Measurements from ENCODE around the gene CPZ.

Gene CPZ

GRCh38 chr4:8640816-8641215, 48.3 kb downstream of the CPZ start:
- no peak overlapping the region for H3K27ac ChIP-seq (ENCODE audit: extremely low read depth, low read depth, low read length)
- no peaks in the 10 kb centered on the region for H3K36me3 ChIP-seq (ENCODE audit: control insufficient read depth in 2 of 2, insufficient read depth in 1 of 2, low read length in 2 of 2)
- ChIA-PET CTCF (no interaction called here), POLR2A (no interaction called here)
- no peak overlapping the region for H3K4me3 ChIP-seq (ENCODE audit: low read depth, low read length)
- no peaks in the 10 kb centered on the region for H3K4me1 ChIP-seq (ENCODE audit: control insufficient read depth, insufficient read depth, low read length)
- no peaks in the 10 kb centered on the region for H3K9me3 ChIP-seq (ENCODE audit: control insufficient read depth, insufficient read depth, low read depth, low read length)
- TF ChIP-seq ZNF488 (tag by site-specific recombination; IDR thresholded peaks at IDR 0.05) (no peak), ZFP41 (tag by site-specific recombination; IDR thresholded peaks at IDR 0.05; ENCODE audit: borderline replicate concordance) (no peak), ZNF362 (tag by site-specific recombination; IDR thresholded peaks at IDR 0.05) (no peak), GLI2 (tag by site-specific recombination; IDR thresholded peaks at IDR 0.05; ENCODE audit: borderline replicate concordance, low read depth) (no peak), SALL2 (tag by site-specific recombination; IDR thresholded peaks at IDR 0.05; ENCODE audit: borderline replicate concordance) (no peak), ZNF768 (tag by site-specific recombination; IDR thresholded peaks at IDR 0.05) (no peak), PRDM1 (tag by site-specific recombination; IDR thresholded peaks at IDR 0.05) (no peak), ZNF548 (tag by site-specific recombination; IDR thresholded peaks at IDR 0.05) (no peak), HOXA7 (CRISPR knock-in tag; IDR thresholded peaks at IDR 0.05; ENCODE audit: borderline replicate concordance) (no peak), ZNF830 (tag by site-specific recombination; IDR thresholded peaks at IDR 0.05; ENCODE audit: low read depth) (no peak), ZNF792 (tag by site-specific recombination; IDR thresholded peaks at IDR 0.05) (no peak)

GRCh38 chr4:8641256-8641655, 48.7 kb downstream of the CPZ start:
- H3K9me3 ChIP-seq (ENCODE audit: control insufficient read depth, insufficient read depth, low read depth, low read length) = no peaks in the 10 kb centered on the region
- no peak overlapping the region for H3K27ac ChIP-seq (ENCODE audit: extremely low read depth, low read depth, low read length)
- H3K4me1 ChIP-seq (ENCODE audit: control insufficient read depth, insufficient read depth, low read length) = peaks cover 2% of the 10 kb centered on the region; the same call in 1 of the 2 replicates
- ChIA-PET CTCF (no interaction called here), POLR2A (no interaction called here)
- no peak overlapping the region for H3K4me3 ChIP-seq (ENCODE audit: low read depth, low read length)
- TF ChIP-seq PBX3 (CRISPR knock-in tag; IDR thresholded peaks at IDR 0.05) = no peak
- TF ChIP-seq ZNF768 (tag by site-specific recombination; IDR thresholded peaks at IDR 0.05) = no peak
- no peak for TF ChIP-seq ZXDB (tag by site-specific recombination; IDR thresholded peaks at IDR 0.05)
- TF ChIP-seq TSHZ1 (tag by site-specific recombination; IDR thresholded peaks at IDR 0.05; ENCODE audit: borderline replicate concordance) = no peak
- TF ChIP-seq ZNF449 (tag by site-specific recombination; IDR thresholded peaks at IDR 0.05) = no peak
- TF ChIP-seq ZNF785 (tag by site-specific recombination; IDR thresholded peaks at IDR 0.05) = no peak
- TF ChIP-seq GLI4 (tag by site-specific recombination; IDR thresholded peaks at IDR 0.05) = no peak
- no peak for TF ChIP-seq ZNF433 (tag by site-specific recombination; IDR thresholded peaks at IDR 0.05; ENCODE audit: low read depth)
- TF ChIP-seq ZNF280C (tag by site-specific recombination; IDR thresholded peaks at IDR 0.05) = no peak
- H3K36me3 ChIP-seq (ENCODE audit: control insufficient read depth in 2 of 2, insufficient read depth in 1 of 2, low read length in 2 of 2) = no peaks in the 10 kb centered on the region

All from HEK293 (cell line).